Astrocyte of the hippocampus (primary cell): Measurements from ENCODE around the gene RAP2B.

Source experiments
- DNase-seq: peaks from one replicate; pipeline ENCODE4 v3.0.0; 2011; ENCODE audit warnings: low read depth, low spot score

RAP2B gene

GRCh38 chr3:153160451-153161137, 1.4 kb upstream of the RAP2B start:
- DNase-seq: peak; percentile 92

DNA sequence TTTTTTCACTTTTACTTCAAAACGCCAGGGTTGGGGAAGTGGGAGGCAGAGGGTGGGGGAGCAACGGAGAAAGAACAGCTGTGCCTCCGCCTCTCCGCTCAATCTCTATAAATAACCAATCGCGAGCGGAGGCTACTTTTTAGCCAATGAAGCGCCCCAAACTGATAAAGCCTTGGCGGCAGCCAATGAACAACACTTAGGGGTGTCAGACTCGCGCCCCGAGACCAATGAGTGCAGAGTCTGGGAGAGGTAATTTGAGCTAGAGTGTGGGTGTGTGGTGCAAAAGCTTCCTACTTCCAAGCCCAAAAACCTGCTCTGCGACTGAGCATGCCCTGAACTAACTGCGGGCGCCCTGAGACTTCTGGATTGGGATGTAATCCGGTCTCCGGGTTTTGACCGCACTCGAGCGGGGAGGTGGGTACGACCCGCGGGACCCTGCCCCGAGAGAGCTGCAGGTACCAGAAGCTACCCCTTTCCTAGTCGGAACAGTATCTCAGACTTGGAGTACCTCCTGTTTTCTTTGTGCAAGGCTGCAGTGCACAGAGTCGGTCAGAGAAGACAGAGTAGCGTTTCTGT, 800 bp upstream of the RAP2B start:
- peak; percentile 99 for DNase-seq

GRCh38 chr3:153162513-153163392, 727 bp downstream of the RAP2B start:
- peak; percentile 75 for DNase-seq

DNA sequence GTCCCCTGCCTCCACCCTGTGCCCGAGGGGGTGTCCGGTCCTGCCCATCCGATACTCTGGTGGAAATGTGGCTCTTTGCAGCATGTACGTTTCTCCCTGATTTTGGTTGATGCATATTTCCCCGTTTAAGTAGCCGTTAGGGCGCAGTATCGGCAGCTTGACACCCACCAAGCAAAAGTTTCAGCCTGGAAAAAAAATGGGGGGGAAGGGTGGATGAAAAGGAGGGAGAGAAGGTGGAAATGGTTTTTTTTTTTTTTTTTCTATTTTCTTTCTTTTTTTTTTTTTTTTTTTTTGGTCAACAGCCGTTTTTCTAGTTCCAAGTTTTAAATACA, 1.3 kb downstream of the RAP2B start:
- no peak for DNase-seq

DNA sequence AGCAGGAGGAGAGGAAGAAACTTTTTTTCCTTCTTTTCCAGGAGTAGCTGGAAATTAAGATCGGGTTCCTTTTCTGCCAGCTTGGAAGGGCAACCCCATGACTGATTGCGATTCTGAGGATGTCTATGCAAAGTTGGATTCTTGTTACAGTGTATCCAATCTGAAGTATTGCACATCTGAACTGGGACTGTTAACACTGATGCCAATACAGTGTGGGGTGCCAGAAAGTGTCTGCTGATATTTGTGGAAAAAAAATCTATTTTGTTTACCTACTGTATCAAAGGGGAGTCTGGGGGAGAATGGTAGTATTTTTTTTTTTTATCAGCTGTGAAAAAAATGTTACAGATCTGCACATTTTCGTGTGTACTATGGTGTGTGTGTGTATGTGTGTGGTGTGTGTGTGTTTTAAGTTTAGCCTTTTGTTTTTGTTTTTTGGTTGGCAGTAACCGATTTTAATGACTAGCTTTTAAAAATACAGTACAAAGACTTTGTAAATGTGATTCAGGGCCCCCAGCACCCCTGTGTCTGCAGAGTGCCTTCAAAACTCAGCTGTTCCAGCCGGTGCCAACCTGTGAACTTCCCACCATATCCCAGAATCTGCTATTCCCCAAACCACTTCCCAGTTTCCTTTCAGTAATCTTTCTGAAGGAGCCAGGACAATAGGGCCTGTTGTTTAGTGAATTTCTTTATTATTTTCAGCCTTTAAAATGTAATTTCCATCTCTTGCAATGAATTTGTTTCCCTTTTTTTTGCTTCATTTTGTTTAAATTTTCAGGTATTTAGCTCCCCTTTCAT, 1.9 kb downstream of the RAP2B start:
- DNase-seq: peak; percentile 28

DNA sequence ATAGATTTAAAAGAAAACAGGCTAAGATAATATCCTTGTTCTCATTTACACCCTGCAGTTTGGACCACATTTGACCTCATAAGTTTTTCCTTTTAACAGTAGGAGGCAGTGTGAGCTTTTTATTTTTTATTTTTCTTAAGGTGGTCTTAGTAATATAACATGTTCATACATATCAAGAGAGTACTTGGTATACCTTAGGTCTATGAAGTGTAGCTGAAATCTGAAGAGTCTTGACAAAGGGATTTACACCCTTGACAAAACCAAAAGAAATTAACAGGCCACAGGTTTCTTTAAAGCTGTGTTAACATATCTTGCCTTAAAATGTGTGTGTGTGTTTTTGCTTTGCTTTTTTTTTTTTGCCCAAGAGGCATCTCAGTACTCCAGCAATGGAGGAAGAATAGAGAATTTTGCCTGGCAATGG, 3.2 kb downstream of the RAP2B start:
- no peak for DNase-seq

DNA sequence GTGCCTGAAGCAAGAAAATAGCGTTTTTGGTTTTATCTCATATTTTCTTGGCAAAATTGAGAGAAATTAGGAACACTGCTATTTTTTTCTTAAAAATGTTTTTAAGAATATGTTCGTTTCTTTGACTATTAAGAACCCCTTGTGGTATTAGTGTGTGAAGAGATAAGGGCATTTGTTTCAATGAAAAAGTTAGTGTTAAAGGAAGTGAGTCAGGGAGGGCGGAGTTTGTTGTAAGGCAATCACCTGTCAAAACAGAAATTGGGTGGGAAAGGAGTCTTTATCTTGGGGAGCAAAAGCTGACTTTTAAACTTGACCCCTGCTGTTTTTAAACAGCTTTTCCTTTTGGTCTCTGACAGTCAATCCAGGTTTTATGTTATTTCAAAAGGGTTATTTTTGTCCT, 4.2 kb downstream of the RAP2B start:
- no peak for DNase-seq

GRCh38 chr3:153166796-153167195, 4.8 kb downstream of the RAP2B start:
- no peak for DNase-seq

DNA sequence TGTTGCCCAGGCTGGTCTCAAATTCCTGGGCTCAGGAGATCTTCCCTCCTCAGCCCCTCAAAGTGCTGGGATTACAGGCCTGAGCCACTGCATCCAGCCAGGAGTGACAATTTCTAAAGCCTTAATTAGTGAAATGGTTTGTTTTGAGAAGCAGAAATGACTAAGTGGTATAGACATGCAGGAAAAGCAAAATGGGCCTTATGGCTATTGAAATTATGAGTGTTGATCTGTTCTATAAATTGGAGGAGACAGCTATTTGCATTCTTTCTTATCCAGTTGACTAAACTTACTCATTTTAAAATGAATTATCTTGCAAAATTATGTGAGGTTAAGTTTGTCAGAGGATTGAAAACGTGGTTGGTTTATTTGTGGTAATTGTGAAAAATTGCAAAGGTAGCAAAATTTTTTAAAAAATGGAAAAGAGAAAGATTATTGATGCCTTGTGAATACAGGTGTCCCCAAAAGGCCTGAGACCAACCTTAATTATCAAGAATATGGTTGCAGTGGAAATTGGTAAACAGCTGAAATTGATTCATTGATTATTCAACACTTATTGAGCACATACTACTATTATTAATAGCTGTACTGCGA, 7.9 kb downstream of the RAP2B start:
- no peak for DNase-seq

DNA sequence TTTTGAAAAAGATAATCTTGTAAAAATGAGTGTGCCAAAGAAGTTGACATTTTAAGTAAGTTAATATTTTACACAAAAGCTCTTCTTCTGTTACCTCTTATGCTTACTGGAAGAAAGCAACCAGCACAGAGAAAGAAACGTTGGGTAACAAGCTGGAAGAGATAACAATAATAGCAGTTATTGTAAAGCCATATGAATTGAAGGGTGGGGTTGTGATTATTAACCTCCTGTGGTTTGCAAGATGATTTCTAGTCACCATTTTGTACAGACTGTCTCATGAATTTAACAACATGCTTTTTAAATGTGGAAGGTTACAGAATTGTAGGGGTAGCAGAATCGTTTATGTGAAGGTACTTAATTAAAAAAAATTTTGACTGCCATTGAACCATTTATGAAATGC, 9.2 kb downstream of the RAP2B start:
- no peak for DNase-seq

DNA sequence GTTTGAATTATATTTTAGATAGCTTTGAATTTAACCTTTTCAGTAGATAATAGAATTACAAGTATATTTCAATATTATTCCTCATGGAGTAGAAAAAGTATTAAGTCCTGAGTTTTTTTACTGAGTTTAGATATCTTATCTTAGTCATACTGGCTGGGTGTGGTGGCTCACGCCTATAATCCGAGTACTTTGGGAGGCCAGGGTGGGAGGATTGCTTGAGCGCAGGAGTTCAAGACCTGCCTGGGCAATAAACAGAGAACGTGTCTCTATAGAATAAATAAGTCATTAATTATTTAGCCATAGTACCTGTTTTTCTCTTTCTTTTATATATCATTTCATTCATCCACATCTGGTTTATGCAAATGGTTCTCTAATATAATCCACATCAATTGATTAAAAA, 9.9 kb downstream of the RAP2B start:
- no peak for DNase-seq

GRCh38 chr3:153172796-153173757, 11.1 kb downstream of the RAP2B start:
- DNase-seq: peak; percentile 1

GRCh38 chr3:153173758-153174516, 11.9 kb downstream of the RAP2B start:
- peak; percentile 35 for DNase-seq

DNA sequence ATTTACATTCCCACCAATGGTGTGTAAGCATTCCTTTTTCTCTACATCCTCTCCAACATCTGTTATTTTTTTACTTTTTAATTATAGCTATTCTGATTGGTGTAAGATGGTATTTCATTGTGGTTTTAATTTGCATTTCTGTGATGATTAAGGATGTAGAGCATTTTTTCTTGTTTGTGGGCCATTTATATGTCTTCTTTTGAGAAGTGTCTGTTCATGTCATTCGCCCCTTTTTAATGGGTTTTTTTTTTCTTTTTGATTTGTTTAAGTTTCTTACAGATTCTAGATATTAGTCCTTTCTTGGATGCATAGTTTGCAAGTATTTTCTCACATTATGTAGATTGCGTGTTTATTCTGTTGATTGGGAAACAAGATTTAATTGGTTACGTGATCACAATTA, 14.2 kb downstream of the RAP2B start:
- DNase-seq: no peak

DNA sequence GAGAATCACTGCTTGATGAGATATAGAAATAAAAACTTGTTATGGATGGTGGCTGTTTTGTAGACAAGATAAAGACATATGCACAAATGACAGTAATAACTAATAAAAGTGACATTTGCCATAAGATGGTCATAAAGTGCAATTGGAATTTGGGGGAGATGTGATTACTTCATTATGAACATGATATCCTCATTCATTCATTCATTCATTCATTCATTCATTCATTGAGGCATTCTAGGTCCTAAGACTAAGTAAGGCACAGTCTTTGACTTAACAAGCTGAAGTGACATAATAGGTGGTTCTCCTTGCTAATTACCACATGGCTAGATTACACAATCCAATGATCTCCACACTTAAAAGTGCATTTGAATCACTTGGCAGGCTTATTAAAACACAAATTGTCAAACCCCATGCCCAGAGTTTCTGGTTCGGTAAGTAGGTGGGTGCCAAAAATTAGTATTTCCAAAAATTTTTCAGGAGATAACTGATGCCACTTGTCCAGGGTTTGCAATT, 18.9 kb downstream of the RAP2B start:
- DNase-seq: no peak

DNA sequence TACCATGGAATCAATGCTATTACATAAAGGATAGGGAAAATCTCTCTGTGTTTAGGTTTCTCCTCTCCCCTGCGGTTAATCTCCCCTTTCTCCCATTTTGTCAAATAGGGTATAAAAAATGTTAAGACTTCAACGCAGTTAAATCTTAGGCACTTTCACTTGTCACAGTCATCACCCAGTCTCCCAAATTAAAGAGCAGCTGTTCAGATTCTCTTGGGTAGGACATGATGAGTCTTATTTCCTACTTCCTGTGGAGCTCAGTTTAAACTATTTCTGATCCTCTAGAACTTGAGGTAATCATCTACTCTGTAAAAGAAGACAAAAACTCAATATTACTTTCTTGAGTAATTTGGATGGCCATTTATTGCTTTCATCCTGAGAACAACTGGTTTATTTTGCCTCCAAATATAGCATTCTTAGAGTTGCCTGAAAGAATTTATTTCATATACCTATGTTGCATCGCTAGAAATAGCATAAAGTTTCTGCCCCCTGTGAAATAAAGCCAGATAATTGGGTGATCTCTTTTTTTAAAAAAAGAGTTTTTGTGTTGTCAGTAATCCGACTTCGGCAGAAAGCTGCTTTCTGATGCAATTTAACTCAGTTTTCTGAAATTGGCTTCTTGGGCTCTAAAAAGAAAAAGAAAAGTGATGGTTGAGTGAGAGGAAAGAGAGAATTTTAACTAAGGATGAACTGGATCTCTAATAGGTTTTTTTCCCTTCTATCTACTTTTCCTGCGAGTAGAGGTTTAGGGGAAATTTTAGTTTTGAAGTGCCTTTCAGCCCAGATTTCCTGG, 20.7 kb downstream of the RAP2B start:
- DNase-seq: no peak

DNA sequence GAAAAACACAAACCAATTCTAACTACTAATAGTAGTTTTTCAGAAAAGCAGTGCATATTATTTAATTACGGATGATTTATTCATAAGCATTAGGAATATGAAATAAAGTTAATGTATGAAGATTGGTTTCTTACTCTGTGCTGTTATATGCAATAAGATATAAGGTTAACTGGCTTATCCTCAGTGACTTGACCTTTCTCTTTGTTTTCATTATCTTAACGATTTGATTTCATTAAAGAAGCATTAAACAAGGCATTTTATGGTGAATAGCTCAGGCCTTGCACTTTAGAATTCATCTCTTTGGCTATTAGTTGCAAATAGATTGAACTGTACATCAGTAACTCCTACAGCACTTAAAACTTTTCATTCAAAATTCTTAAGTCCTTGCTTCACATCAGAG, 28.9 kb downstream of the RAP2B start:
- DNase-seq: no peak

DNA sequence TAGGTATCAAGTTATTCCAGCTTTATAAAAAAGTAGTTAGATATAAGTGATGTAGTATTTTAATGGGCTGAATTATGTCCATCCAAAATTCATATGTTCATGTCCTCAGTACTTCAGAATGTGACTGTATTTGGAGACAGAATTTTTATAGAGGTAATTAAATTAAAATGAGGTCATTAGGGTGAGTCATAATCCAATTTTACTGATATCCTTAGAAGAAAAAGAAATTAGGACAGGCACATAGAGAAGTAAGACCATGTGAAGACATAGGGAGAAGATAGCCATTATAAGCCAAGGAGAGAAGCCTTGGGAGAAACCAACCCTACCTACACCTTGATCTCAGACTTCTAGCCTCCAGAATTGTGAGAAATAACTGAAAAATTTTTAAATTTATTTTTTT, 30.3 kb downstream of the RAP2B start:
- DNase-seq: no peak
